HFF-Myc (cell line): ENCODE measurements around the gene ZC3HAV1.
A peak's percentile ranks its signal among the peaks of the same experiment; 100 is the strongest.

Source experiments
- DNase-seq: peaks from one replicate; pipeline ENCODE4 v3.0.0-alpha.2; 2011; ENCODE audit warnings: low read depth; ENCODE audit errors: extremely low read depth
- H3K4me3 ChIP-seq: replicated peaks from 2 replicates; pipeline ENCODE4 v1.5.1; 2011; ENCODE audit warnings: low read depth, mild to moderate bottlenecking, control low read depth, low read length
- TF ChIP-seq, protein P1 (sequence below): IDR thresholded peaks from 2 replicates; pipeline ENCODE4 v1.5.1; 2012; ENCODE audit warnings: mild to moderate bottlenecking, low read depth, low read length, control low read depth; ENCODE audit errors: missing control alignments

Gene ZC3HAV1

DNA sequence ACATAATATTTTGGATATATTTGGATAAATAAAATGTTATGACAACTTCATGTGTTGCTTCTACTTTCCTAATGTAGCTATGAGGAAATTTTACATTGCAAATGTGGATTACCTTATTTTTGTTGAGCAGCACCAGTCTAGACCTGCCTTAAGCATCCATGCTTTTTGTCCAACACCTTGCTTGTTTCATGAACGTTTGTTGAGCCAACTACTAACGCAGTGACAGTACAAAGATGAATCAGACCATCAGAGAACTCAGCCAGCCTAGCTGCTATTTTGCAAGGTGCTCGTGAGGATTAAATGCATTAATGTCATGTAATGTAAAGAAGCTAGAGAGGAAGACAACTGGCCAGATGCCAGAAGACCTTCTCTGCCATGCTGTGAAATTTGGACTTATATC, 72.6 kb downstream of the ZC3HAV1 start:
- H3K4me3 ChIP-seq: no peak overlapping the region
- TF ChIP-seq, protein P1, sequence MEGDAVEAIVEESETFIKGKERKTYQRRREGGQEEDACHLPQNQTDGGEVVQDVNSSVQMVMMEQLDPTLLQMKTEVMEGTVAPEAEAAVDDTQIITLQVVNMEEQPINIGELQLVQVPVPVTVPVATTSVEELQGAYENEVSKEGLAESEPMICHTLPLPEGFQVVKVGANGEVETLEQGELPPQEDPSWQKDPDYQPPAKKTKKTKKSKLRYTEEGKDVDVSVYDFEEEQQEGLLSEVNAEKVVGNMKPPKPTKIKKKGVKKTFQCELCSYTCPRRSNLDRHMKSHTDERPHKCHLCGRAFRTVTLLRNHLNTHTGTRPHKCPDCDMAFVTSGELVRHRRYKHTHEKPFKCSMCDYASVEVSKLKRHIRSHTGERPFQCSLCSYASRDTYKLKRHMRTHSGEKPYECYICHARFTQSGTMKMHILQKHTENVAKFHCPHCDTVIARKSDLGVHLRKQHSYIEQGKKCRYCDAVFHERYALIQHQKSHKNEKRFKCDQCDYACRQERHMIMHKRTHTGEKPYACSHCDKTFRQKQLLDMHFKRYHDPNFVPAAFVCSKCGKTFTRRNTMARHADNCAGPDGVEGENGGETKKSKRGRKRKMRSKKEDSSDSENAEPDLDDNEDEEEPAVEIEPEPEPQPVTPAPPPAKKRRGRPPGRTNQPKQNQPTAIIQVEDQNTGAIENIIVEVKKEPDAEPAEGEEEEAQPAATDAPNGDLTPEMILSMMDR: no peak
- DNase-seq: no peak

DNA sequence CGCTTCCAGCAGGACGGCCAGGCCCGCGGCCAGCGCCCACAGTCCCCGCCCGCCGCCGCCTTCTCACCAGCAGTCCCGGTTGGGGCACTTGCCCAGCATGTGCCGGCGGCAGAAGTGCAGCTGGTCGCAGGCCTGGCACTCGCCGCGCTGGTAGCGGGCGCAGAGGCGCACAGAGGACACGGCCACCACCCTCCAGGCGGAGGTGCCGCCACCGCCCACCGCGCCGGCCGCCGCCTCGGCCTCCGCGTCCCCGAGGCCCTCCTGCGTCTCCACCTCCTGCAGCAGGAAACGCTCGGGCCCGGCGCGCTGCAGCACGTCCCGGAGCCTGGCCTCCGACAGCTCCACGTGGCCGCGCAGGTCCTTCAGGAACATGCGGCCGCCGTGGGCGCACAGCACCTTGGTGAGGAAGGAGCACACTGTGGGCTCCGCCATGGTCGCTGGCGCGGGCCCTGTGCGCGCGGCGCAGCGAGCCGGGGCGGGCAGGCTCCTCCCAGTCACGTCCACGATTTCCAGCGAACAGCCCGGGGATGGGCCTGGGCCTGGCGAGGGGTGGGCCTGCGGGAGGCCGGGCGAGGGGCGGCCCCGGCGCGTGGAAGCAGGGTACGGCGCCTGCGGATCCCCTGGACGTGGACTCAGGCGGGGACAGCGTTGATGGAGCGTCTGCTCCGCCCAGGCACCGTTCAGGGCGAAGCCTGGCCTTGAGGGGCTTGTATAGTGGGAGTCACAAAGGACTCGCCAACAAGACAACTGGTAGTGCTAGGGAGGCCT, 73.8 kb downstream of the ZC3HAV1 start, which contains the start of gene ZC3HAV1L:
Gene ZC3HAV1L, minus strand, starts transcription at position 457 of the 768 bp plus-strand sequence. Its CDS starts 25 bp downstream, at position 432.
- TF ChIP-seq, protein P1: no peak
- no peak for DNase-seq
- peak within 1 kb of the TSS; percentile 69 for H3K4me3 ChIP-seq

DNA sequence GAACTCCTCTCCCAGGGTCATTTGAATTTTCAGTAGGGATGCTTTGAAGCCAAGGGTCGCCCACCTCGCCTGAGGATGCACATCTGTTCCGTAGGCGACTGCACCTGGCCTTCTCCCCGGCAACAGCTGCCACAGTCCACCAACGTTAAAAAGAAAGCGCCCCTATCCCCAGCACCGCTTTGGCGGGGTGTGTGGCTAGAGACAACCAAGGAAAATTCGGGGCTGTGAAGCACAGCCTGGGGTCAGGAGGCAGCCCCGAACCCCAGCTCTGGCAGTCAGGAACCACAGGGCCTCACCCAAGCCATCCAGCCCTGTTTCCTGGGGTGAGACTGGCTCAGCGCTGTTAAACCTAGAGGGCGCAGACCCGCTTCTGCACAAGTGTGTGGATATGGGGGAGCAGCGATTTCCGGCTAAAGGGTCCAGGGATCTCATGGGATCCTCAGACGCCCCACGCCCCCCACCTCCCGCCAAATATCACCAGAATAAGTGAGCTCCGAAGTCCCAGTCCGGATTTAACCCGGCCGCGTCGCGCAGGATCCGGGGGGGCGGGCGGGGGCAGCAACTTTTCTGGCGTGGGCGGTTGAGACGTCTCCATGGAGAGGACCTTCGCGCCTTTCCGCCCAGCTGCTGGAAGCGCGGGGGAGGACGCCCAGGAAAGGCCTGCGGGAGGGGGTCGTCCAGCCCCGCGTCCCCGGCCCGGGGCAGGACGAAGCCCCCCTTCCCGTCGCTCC, 74.5 kb downstream of the ZC3HAV1 start:
- DNase-seq: no peak
- TF ChIP-seq, protein P1: no peak
- H3K4me3 ChIP-seq: peak overlapping the region; percentile 69

DNA sequence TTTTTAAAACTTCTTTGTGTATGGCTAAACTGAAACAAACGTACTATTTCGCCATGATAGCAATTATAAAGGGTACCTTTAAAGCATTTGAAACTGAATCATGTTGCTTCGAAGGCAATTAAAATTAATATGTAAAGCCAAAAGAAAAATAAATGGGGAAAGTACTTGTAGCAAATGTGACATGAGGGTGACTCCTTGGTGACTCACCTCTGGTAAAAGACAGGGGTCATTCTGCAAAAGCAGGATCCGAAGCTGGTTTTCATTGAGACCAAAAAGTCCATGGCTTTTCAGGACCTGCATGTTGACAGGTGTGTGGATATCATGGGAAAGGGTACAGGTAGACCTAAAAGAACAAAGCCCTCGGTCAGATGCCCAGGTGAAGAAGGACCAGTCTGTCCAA, 75.2 kb downstream of the ZC3HAV1 start:
- DNase-seq: no peak
- H3K4me3 ChIP-seq: peak overlapping the region; percentile 69
- TF ChIP-seq, protein P1: no peak

DNA sequence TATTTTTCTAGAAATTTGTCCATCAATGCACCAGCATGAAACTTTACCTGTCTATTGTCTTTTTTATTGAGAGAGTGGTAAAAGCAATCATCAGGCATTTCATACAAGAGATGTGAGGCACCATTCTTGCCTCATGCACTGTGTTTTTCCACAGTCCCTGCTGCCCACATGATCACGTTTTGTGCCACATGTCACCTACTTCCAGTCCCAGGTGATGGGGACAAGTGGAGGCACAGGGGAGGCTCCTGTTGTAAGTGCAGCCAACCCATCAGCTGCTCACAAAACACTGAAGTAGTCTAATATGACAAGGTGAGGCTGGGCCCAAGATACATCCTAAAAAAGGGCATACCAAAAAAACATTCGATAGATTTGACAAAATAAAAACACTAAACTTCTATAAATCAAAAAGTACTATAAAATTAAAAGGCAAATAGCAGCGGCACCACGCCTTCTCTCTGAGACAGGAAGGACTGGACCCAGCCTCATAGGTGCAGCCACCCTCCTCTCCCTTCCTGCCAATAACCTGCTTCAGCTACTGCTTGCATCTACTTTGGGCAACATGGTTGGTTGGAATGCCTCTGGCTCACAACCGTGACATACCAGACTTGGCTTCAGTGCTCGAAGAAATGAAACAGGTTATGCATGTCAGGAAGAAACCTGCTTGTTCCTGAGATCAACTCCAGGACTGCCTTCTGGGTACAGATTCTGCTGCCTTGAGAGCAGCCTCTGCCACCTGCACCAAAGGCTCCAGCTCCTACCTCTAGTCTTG, 76.0 kb downstream of the ZC3HAV1 start:
- no peak for DNase-seq
- TF ChIP-seq, protein P1: no peak
- H3K4me3 ChIP-seq: peak overlapping the region; percentile 69

DNA sequence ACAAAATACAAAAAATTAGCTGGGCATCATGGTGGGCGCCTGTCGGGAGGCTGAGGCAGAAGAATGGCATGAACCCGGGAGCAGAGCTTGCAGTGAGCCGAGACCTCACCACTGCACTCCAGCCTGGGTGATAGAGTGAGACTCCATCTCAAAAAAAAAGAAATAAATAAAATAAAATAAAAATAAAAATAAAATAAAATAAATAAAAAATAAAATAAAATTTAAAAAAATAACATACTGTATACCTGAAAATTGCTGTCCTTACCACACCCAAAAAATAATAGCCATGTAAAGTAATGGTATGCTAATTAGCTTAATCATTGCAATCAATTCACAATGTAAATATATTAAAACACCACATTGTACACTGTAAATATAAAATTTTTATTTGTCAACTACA, 77.0 kb downstream of the ZC3HAV1 start:
- TF ChIP-seq, protein P1: no peak

More for the DNA sequence above, 77.0 kb downstream of the ZC3HAV1 start:
- no peak overlapping the region for H3K4me3 ChIP-seq
- no peak for DNase-seq
